Central memory CD4-positive, alpha-beta T cell (primary cell): ENCODE data around the gene CD53.

Experiments
- DNase-seq: peaks from one replicate; pipeline ENCODE4 v3.0.0; 2022

Gene CD53

GRCh38 chr1:110876748-110877341, 3.9 kb downstream of the CD53 start:
- DNase-seq, result no peak

GRCh38 chr1:110877364-110877763, 4.4 kb downstream of the CD53 start:
- no peak for DNase-seq

GRCh38 chr1:110877776-110878175, 4.8 kb downstream of the CD53 start:
- DNase-seq, result no peak

- DNase-seq, result no peak
Measured at GRCh38 chr1:110878591-110878990, 5.6 kb downstream of the CD53 start.

GRCh38 chr1:110878993-110879392, 6.0 kb downstream of the CD53 start:
- DNase-seq, result no peak

- peak; percentile 49 for DNase-seq
Measured at GRCh38 chr1:110879758-110880606, 7.0 kb downstream of the CD53 start.

- peak; percentile 77 for DNase-seq
Measured at GRCh38 chr1:110880708-110881374, 7.9 kb downstream of the CD53 start.

GRCh38 chr1:110888049-110888448, 15.1 kb downstream of the CD53 start:
- no peak for DNase-seq

GRCh38 chr1:110888641-110889040, 15.7 kb downstream of the CD53 start:
- no peak for DNase-seq

GRCh38 chr1:110890474-110891196, 17.7 kb downstream of the CD53 start:
- DNase-seq, result no peak

- DNase-seq, result no peak
Measured at GRCh38 chr1:110893908-110894490, 21.1 kb downstream of the CD53 start.

- peak; percentile 60 for DNase-seq
Measured at GRCh38 chr1:110896090-110896489, 23.1 kb downstream of the CD53 start.

- DNase-seq, result peak; percentile 34
Measured at GRCh38 chr1:110897681-110898080, 24.7 kb downstream of the CD53 start.

GRCh38 chr1:110898734-110899457, 25.9 kb downstream of the CD53 start:
- DNase-seq, result no peak

GRCh38 chr1:110899458-110899843, 26.5 kb downstream of the CD53 start:
- no peak for DNase-seq

GRCh38 chr1:110902820-110903463, 30.0 kb downstream of the CD53 start:
- DNase-seq, result no peak

GRCh38 chr1:110903853-110904500, 31.0 kb downstream of the CD53 start:
- DNase-seq, result no peak

- no peak for DNase-seq
Measured at GRCh38 chr1:110912784-110913183, 39.8 kb downstream of the CD53 start.

GRCh38 chr1:110914676-110915075, 41.7 kb downstream of the CD53 start:
- DNase-seq, result no peak

- no peak for DNase-seq
Measured at GRCh38 chr1:110915804-110916203, 42.9 kb downstream of the CD53 start.

- no peak for DNase-seq
Measured at GRCh38 chr1:110916274-110916668, 43.3 kb downstream of the CD53 start.
